Cortex of kidney (tissue), 1 donor: ENCODE data around the gene MTIF3.
A peak's percentile ranks its signal among the peaks of the same experiment; 100 is the strongest.

Source experiments
- DNase-seq: peaks from one replicate; lab custom pipeline; 2025; lab: John Stamatoyannopoulos, UW

MTIF3 gene, protein sequence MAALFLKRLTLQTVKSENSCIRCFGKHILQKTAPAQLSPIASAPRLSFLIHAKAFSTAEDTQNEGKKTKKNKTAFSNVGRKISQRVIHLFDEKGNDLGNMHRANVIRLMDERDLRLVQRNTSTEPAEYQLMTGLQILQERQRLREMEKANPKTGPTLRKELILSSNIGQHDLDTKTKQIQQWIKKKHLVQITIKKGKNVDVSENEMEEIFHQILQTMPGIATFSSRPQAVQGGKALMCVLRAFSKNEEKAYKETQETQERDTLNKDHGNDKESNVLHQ

DNA sequence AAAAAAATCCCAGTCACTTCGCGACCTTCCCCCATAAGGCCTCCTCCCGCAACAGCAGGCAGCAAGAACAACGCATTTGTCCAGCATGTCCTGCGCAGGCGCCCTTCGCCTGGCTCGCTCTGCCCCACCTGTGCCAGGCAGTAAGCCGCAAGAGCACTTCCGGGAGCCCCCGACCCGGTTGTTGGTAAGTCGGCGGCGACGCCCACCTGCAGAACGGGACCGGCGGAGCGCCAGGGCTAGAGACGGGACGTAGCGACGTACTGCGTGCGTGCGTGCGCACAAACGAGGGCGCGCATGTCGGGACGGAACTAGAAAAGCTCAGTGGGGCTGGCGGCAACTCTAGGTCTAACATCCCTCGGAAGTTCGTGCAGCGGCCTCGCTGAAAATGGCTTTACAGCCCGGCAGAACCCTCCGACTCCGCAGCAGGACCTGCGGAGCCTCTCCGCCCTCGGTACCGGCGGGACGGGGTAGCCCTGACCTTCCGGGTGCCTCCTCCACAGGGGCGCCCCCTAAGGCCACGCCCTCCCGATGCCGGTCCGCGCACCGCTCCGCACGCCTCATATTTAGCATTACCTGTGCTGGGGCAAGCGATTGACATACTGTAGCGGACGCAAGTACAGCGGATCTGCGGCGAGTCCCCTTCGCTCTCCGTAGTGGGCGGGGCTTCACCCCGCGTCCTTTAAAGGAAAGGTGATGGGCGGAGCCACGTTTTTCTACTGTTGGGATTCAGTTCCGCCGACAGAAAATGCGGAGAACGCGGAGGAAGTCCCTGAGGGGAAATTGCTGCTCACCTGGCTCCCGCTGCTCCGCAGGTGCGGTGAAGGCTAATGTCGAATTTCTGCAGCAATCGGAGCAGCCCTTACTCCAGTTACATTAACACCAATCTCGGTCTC is at the start of gene MTIF3:
MTIF3 (minus strand) TSS at position 629 of the 893 bp plus-strand sequence. CDS start 10,116 bp downstream, outside the sequence.
- DNase-seq: peak; percentile 39

DNA sequence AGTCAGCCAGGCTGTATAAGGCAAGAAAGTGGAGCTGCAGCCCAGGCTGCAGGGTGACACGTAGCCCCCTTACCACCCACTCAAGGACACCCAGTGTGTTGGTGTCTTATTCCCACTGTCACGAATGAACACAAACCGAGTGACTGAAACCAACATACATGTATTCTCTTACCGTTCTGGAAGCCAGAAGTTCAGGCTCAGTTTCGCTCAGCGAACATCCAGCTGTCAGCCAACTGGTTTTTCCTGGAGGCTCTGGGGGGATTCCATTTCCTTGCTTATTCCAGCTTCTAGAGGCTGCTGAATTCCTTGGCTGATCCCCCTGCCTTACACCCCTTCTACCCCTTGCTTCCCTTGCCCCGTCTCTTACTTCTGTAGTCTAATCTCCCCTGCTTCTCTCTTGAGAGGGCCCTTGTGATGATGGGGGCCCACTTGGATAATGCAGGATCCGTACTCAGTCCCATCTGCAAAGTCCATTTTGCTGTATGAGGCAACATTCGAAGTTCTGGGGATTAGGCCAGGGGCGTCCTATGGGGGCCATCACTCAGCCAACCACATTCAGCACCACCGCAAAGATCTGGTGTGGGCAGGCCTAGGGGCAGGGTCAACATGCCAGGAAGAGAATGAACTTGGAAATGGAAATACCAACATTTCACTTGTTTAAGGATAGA is 47.3 kb upstream of the MTIF3 start:
- DNase-seq: no peak

DNA sequence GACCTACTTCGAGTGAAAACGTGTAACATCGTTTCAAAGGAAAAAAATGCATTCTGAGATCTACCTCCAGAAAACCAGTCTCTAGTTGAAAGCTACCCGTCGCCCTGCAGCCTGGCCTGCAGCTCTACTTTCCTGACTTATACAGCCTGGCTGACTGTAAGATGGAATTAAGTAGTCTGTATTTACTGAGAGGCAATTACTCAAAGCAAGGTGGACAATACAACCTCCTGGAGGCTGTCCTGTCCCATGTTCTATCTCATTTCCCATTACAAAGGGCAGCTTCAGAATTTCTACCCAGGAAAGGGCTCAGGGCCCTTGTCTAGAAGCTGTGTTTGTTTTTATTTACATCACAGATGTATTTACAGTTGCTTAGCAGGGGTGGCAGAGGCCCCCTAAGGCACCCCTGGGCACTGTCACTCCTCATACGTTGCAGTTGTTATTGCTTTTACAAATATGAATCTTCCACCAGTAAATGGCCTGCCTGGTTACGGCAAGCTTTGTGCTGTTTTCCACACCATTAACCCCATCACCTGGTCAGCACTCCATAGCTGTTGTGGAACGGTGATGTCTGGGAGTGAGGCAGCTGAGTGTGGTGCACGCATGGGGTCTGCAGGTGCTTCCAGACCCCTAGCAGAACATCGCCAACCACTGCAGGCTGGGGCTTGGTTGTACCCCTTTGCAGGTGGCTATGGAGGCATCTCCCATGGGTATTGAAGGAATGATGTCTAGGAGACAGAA is 46.3 kb upstream of the MTIF3 start:
- no peak for DNase-seq

DNA sequence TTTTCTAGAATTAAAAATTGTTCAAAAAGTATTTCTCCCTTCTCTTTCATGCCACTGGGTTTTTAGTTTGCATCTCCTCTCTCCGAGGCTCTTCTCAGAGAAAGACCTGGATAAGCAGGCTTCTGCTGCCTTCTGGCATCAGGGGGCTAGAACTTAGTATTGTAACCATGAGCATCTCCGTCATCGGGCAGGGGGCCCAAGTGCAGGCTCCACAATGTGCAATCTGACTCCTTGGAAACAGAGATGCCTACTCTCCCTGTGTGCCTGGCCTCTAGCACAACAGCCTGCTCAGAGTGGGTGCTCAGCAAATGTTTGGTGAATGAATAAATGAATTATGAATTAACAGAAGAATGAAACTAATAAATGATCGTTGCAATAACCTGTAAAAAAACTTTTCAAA is 45.6 kb upstream of the MTIF3 start:
- DNase-seq: no peak

DNA sequence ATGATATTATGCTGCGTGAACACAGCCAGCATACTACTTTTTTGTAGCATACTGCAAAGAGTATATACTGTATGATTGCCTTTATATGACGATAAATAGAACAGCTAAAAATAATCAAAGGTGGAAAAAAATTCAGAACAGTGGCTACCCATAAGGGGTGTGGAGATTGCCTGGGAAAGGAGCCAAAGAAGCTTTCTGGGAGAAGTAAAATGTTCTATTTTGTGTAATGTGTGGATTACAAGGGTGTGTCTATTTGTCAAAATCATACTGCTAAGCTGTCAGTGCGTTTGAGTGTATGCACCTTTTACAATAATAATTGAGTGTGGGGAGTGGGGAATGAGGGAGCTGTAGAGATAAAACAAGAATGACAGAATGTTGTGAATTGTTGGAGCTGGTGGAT is 45.2 kb upstream of the MTIF3 start:
- DNase-seq: no peak

DNA sequence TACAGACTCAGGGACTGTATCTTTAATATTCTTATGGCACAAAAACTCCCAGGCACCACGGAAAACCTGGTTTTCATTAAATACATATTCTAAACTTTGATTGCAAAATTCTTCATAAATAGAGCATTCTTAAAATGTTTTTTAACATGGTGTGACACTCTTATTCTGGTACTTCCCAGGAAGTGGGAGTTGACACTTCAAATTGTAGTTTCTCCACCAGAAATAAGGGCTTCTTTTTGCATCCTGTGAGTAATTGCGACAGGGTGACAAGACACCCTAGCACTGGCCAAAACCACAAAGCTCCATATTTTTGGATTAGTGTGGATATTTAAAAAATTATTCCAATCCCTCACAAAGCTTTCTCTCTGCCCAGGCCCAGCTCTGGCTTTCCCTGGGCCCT is 43.6 kb upstream of the MTIF3 start:
- DNase-seq: no peak

DNA sequence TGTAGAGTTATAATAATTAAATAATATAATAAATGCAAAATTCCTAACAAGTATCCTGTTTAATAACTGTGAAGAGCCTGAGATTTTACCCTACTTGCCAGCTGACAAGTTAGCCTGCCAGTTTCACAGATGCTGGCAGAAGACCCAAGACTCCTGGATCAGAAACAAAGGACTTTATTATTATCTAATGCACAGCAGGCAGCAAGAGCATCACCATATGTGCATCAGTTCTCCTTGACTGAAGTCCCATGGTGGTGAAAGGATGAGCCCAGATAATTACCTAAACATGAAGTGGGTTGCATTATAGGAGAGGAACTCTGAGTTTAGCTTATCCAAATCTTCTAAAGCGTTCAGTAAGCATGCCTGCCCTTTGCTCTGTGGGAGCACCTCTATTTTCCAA is 39.1 kb upstream of the MTIF3 start:
- DNase-seq: no peak

DNA sequence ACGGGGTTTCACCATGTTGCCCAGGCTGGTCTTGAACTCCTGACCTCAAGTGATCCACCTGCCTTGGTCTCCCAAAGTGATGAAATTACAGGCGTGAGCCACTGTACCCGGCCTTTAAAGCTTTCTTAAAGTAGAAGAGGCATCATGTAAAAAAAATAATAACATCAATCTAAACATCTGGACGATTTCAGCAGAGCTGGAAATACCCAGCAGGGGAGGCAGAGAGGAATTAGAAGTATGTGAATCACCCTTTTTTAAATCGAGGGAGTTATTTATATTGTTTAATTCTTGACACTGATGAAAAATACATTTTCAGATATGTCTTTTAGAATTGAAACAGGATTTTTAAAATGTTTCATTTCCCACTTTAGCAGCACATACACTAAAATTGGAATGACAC is 37.4 kb upstream of the MTIF3 start:
- no peak for DNase-seq

DNA sequence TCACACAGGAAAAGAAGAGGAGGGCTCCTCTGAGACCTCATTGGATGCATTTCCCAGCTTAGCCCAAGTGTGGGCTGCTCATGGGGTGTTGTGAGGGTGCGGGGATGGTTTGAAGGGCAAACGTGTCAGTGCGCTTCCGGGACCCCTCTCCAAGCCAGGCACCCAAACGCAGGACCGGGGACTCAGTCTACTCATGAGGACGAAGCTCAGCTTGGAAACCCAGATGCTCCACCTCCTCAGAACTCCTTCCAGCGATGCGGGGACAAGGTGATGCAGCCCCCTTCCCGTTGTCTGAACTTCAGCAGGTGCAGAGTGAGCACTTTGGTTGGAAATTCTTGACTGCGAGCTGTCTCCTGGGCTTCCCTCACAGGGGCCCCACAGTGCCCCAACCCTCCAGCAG is 33.1 kb upstream of the MTIF3 start:
- DNase-seq: no peak

DNA sequence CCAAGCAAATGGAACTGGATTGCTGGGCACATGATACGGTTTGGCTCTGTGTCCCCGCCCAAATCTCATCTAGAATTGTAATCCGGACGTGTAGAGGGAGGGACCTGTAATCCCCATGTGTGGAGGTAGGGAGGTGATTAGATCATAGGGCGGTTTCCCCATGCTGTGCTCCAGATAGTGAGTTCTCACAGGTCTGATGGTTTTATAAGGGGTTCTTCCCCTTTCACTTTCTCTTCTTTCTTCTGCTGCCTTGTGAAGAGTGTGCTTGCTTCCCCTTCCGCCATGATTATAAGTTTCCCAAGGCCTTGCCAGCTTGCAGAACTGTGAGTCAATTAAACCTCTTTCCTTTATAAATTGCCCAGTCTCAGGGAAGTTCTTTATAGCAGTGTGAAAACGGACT is 32.6 kb upstream of the MTIF3 start:
- no peak for DNase-seq

DNA sequence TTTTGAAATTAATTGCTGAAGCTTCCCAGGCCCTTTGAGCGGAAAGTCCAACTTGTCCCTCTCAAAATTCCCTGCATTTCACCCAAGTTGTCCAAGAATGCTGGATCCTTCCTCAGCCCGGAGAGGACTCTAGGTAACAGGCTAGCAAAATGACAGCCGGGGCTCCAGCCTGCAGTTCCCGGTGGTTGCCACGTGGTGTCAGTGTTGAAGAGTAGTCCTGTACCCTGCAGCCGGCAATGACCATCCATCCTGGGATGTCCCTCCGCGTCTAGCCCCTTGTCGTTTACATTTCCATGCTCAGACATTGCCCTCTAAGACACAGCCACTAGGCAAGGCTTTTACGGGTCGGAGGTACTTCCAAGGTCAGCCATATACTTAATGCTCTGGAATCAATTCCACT is 31.4 kb upstream of the MTIF3 start:
- DNase-seq: no peak

DNA sequence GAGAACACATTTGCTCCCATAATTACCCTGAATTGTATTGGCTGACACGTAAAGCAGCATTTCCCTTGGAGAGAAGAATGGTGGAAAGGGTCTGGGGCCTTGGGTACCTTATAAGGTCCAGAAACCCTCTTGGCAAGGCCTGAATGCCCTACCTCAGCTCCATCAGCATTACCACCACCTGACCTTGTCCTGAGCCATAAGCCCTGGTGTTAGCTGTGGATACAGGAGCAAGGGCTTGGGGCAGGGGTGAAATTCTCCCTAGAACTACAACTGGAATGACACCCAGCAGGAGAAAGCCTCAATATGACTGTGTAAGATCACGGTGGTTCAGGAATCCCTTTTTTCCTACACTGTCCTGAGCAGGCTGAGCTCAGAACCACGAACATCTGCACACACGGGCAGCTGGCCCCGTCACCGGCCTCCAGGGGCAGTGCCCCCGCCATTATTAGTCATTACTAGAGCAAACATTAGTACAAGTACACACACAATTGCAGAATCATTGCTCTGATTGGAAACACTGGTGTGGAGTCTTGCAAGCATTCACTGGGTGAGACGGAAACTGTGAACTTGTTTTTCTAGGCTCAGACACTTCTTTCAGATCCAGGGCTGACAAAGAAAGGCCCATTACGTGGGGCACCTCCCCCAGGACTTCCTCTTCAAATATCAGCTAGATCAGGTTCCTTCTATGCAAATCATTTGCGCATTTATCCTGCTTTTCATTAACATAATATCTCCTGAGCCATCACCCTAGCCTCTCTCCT is 26.8 kb upstream of the MTIF3 start:
- DNase-seq: no peak

DNA sequence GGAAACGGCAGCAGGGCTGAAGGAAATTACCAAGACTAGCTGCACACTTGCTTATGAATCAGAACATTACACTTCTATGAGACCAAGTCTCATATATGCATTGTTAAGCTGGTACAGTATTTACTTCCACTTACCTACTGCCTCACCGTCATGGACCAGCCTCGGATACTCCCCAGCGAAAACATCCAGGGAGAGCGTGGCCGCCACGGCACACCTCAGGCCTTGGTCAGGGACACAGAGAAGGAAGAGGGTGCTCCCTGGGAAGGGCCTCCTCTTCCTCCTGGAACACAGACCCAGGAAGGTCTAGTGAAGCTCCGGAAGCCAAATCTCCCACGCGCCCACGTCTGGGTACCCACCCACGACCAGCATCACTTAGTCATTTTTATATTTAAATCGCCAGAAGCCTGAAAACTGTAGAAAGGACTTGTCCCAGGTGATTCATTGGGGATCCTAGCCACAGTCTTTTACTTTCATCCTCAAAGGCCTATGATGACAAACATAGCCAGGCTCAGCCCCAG is 24.4 kb upstream of the MTIF3 start:
- DNase-seq: no peak

DNA sequence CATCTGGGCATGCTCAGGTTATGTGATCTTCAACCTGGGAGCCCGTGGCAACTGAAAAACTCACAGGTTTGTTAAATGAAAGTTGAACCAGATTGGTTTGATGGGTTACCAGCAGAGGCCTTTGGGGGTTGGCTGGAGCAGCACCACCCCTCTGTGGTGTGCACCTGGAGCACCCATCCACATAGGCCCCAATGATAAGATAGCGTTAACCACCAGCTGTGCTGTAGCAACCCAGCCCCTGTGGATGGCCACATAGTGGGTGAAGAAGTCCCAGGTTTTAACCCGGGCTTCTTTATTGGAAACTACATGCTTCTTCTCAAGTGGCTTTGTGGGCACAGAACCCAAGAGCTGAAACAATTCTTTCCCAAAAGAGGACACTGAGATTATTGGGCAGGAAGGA is 22.6 kb upstream of the MTIF3 start:
- no peak for DNase-seq

DNA sequence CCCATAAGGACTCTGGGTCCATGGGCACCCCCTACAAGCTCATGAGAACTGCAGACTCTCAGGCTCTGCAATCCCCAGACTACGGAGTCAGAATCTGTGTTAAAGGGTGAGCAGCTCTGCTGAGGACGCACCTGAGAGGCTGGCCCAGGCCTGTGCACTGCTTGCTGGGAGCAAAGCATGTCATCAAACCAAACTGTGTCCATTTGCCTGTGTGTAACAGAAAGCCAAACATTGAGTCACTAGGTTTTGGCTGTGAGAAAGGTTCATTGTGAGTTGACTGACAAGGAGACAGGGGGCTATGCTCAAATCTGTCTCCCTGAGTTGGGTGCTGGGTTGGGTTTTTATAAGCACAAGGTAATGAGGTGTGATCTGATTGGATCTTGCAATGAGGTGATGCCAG is 22.1 kb upstream of the MTIF3 start:
- DNase-seq: no peak

DNA sequence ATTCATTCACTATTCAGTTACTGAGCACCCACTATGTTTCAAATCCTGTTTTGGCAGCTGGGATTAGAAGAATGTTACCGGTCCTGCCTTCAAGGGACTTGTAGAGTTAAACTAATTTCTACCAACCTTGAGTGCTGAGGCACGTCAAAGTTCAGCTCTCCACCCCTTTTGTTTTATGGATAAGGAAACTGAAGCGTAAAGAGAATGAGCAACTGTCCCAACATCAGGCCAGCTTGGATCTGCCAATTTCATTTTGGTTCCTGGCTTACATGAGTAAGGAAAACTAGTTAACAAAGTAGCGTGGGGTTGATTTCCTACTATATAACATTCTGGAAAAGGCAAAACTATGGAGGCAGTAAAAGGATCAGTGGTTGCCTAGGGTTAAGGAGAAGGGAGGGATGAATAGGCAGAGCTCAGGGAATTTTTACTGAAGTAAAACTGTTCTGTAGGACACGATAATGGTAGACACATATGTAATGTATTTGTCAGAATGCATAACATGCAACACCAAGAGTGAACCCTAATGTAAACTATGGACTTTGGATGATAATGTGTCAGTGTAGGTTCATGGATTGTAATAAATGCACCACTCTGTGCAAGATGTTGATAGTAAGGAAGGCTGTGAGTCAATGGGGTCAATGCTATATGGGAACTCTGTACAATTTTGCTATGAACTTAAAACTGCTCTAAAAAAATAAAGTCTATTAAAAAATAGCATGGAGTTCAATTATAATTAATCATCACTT is 19.9 kb upstream of the MTIF3 start:
- DNase-seq: no peak

DNA sequence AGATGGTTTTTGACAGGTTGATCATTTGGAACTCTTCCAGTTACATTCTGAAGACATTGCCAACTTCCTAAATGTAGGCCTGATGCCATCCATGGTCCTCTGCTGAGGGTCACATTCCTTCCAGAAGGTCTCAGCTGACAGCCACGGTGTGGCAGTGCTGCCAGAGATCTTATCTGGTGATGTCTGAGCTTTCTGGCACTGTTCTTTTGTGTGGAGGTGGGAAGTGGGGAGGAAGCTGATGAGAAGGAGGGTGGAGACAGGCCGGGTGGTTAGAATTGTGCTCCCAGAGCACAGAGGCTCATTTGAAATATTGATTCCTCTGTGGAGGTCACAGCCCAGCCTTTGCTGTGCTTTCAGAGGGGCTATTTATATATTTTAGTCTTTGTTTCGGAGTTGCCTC is 16.1 kb upstream of the MTIF3 start:
- DNase-seq: no peak

DNA sequence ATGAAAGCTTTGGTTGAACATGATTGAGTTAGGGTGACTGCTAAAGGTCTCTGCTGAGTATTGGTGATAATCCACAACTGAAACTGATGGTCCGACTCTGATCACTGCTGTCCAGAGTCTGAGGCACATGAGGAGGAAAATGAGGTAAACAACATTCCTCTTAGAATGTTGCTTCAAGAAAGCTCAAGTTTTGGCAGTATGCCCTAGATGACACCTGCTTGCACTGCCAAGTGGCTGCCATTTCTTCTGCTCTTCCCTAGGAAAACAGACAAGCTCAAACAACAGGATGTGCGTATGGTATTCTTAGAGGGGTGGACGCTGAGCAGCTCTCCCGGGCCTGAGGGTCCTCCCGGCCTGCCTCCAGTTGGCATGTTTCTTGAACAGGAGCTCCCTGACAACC is 15.2 kb upstream of the MTIF3 start:
- DNase-seq: no peak

DNA sequence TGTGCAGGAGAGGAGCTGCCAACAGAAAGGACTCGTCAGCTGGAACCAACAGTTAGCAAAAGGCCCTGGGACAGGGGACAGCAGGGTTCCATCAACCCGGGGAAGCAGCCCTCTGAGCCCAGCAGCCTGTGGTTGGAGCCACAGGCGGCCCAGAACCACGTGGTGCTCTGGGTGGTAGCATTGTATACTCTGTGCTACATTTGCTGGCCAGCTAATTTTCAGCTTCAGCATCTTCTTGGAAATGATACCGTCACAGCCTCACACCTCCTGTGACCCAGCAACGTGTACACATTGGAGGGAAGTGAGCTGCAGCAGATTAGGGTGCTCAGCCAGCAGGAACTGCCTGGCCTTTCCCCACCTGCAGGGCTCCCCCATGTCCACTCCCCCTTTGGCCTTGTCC is 13.1 kb upstream of the MTIF3 start:
- DNase-seq: no peak

DNA sequence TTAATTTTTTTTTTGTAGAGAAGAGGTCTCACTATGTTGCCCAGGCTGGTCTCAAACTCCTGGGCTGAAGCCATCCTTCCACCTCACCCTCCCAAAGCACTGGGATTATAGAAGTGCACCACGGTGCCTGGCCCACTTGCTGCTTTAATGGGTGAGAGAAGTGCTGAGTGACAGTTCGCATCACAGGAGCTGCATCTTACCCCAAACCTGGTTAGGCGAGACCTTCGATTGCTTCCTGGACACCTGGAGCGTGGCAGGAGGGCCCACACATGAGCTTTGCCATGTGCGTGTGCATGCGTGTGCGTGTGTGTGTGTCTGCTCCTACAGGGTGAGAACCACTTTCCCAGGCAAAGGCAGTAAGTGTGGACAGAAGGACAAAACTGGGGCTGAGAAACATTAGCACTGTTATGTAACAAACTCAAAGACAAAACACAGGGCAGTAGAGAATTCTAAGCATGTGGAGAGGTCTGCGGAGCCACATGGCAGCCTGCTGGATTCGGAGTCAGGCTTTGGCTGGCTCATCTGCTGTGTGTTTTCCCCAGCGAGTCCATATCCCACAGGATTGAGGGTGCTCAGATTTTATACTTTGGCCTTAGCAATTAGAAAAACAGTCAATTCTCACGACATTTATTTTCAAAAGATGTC is 11.7 kb upstream of the MTIF3 start:
- no peak for DNase-seq
